Measurements from ENCODE around the gene MCMBP. TPM values are rescaled to one million over a fixed set of nuclear protein-coding genes. Genes with fewer than 3 reads are reported as not detected.

MCMBP gene
- total RNA-seq, 2 experiments from 2014 or later: 14.5 to 14.6 TPM

- Mint-ChIP-seq H3K36me3 (ENCODE audit: low read depth) (peaks cover 94% of the 10 kb centered on the region), H3K27ac (peak overlapping the region; percentile 55), H3K4me3 (no peak overlapping the region), H3K9me3 (no peaks in the 10 kb centered on the region), H3K27me3 (no peaks in the 10 kb centered on the region), H3K4me1 (ENCODE audit: low read depth) (peaks cover 6% of the 10 kb centered on the region)
- peaks cover 99% of the 10 kb centered on the region for H3K36me3 ChIP-seq (ENCODE audit: insufficient read depth, low read length)
- no peak overlapping the region for H3K27ac ChIP-seq (ENCODE audit: low read depth in 1 of 2, low read length in 2 of 2)
- ChIA-PET POLR2A (no interaction called here), CTCF (interaction anchor here (0.6 kb wide), 1 partner anchor 84 kb away, joined by 3 read pairs; no protein-coding TSS in a partner anchor)
- H3K4me3 ChIP-seq (ENCODE audit: low read length): no peak overlapping the region
- no peaks in the 10 kb centered on the region for H3K27me3 ChIP-seq (ENCODE audit: control insufficient read depth in 1 of 2, insufficient read depth in 2 of 2, low read length in 2 of 2)
- H3K4me1 ChIP-seq (ENCODE audit: insufficient read depth, low read length): no peaks in the 10 kb centered on the region
- no peaks in the 10 kb centered on the region for H3K9me3 ChIP-seq (ENCODE audit: control insufficient read depth in 1 of 2, insufficient read depth in 1 of 2, low read length in 2 of 2)
- no peak for ATAC-seq (ENCODE audit: poor library complexity)
- TF ChIP-seq CTCF (IDR thresholded peaks at IDR 0.05): no peak
- DNase-seq: no peak
- intact Hi-C loops (cut with DNase I, micrococcal nuclease): no loop called here
Measured at GRCh38 chr10:119834188-119834587, 38.5 kb downstream of the MCMBP start.

DNA sequence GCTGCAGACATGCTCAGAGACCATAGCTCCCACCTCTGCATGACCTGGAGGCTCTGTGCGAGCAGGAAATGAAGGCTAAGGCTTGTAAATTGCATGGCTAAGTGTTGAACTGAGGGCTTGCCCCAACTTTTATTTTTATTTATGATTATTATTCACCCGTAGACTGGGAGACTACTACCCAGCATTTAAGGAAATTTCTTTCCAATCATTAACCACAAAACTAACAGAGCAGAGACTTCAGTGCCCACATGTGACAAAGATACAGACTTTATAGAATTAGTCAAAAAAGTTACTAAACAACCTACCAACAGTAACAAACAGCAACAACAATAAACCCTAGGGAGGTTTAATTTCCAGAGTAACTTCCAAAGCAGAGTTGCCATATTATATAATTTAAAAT is 39.7 kb downstream of the MCMBP start:
- Histone ChIP-seq H3K36me3 (ENCODE audit: insufficient read depth, low read length) (peaks cover 93% of the 10 kb centered on the region), H3K4me3 (ENCODE audit: low read length) (no peak overlapping the region), H3K4me1 (ENCODE audit: insufficient read depth, low read length) (no peaks in the 10 kb centered on the region), H3K27ac (ENCODE audit: low read depth in 1 of 2, low read length in 2 of 2) (peak overlapping the region in 1 of 2 donors; percentile 7), H3K27me3 (ENCODE audit: control insufficient read depth in 1 of 2, insufficient read depth in 2 of 2, low read length in 2 of 2) (no peaks in the 10 kb centered on the region), H3K9me3 (ENCODE audit: control insufficient read depth in 1 of 2, insufficient read depth in 1 of 2, low read length in 2 of 2) (no peaks in the 10 kb centered on the region)
- intact Hi-C loops (cut with DNase I, micrococcal nuclease): no loop called here
- ATAC-seq (ENCODE audit: poor library complexity): no peak
- Mint-ChIP-seq H3K4me3 (no peak overlapping the region), H3K4me1 (ENCODE audit: low read depth) (peaks cover 6% of the 10 kb centered on the region), H3K9me3 (no peaks in the 10 kb centered on the region), H3K27ac (peak overlapping the region; percentile 55), H3K36me3 (ENCODE audit: low read depth) (peaks cover 94% of the 10 kb centered on the region), H3K27me3 (no peaks in the 10 kb centered on the region)
- ChIA-PET POLR2A (no interaction called here), CTCF (interaction anchor here (0.9 kb wide), 1 partner anchor 81 kb away, joined by 3 read pairs; no protein-coding TSS in a partner anchor)
- no peak for DNase-seq
- TF ChIP-seq CTCF (IDR thresholded peaks at IDR 0.05): no peak

DNA sequence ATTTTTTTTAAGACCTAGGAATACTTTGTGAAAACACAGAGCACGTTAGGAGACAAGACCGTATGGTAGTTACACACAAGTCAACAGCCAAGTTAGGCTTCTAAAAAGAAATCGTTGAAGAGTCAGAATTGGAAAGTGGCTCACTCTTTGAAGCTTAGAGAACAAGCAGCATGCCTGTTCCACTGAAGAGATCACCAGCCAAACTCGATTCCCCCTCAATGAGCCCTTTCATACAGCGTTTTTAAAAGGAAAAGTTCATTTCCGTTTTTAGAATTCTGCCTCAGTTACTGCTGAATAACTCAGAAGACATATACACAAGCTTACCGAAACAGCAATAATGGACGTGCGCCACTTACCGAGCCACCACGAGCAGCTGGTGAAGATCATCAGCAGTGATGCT is 41.0 kb downstream of the MCMBP start:
- Mint-ChIP-seq H3K4me1 (ENCODE audit: low read depth) (peaks cover 6% of the 10 kb centered on the region), H3K27ac (peak overlapping the region; percentile 39), H3K4me3 (no peak overlapping the region), H3K27me3 (no peaks in the 10 kb centered on the region), H3K36me3 (ENCODE audit: low read depth) (peaks cover 94% of the 10 kb centered on the region), H3K9me3 (no peaks in the 10 kb centered on the region)
- peaks cover 87% of the 10 kb centered on the region for H3K36me3 ChIP-seq (ENCODE audit: insufficient read depth, low read length)
- H3K27me3 ChIP-seq (ENCODE audit: control insufficient read depth in 1 of 2, insufficient read depth in 2 of 2, low read length in 2 of 2): no peaks in the 10 kb centered on the region
- no peak overlapping the region for H3K27ac ChIP-seq (ENCODE audit: low read depth in 1 of 2, low read length in 2 of 2)
- ChIA-PET POLR2A (no interaction called here), CTCF (interaction anchor here (1.2 kb wide), 1 partner anchor 146 kb away, joined by 3 read pairs; no protein-coding TSS in a partner anchor)
- no peak overlapping the region for H3K4me3 ChIP-seq (ENCODE audit: low read length)
- no peaks in the 10 kb centered on the region for H3K9me3 ChIP-seq (ENCODE audit: control insufficient read depth in 1 of 2, insufficient read depth in 1 of 2, low read length in 2 of 2)
- H3K4me1 ChIP-seq (ENCODE audit: insufficient read depth, low read length): no peaks in the 10 kb centered on the region
- DNase-seq: no peak
- no peak for TF ChIP-seq CTCF (IDR thresholded peaks at IDR 0.05)
- intact Hi-C loops (cut with DNase I, micrococcal nuclease): no loop called here
- ATAC-seq (ENCODE audit: poor library complexity): no peak

Data from CD4-positive, alpha-beta T cell (primary cell).